A204.1 (cell line): Measurements from ENCODE around the gene GBX2.
"Not testable (repeated sequence)": the region's sequence is repeated elsewhere in the genome, so short reads cannot be mapped to it uniquely, and the experiment has no call there.

Experiments
- FAIRE-seq: peaks from 2 replicates; lab custom pipeline; 2012; peaks lifted over from hg19 to GRCh38; lab: Jason Lieb, UNC

Gene GBX2

GRCh38 chr2:236156095-236156859 lies 11.9 kb downstream of the GBX2 start:
- FAIRE-seq = no peak

- no peak for FAIRE-seq
Observed at GRCh38 chr2:236155406-236155805, 12.8 kb downstream of the GBX2 start.

- FAIRE-seq = no peak
Observed at GRCh38 chr2:236146436-236146835, 21.8 kb downstream of the GBX2 start.

- no peak for FAIRE-seq
Observed at GRCh38 chr2:236143811-236144210, 24.4 kb downstream of the GBX2 start.

GRCh38 chr2:236141616-236142015 lies 26.6 kb downstream of the GBX2 start:
- FAIRE-seq = not testable (repeated sequence)

- no peak for FAIRE-seq
Observed at GRCh38 chr2:236137066-236137465, 31.1 kb downstream of the GBX2 start.

GRCh38 chr2:236136538-236136937 lies 31.6 kb downstream of the GBX2 start:
- no peak for FAIRE-seq

- FAIRE-seq = no peak
Observed at GRCh38 chr2:236133410-236134012, 34.7 kb downstream of the GBX2 start.

GRCh38 chr2:236131073-236131692 lies 37.0 kb downstream of the GBX2 start:
- no peak for FAIRE-seq

GRCh38 chr2:236130349-236130998 lies 37.7 kb downstream of the GBX2 start:
- no peak for FAIRE-seq

GRCh38 chr2:236129935-236130334 lies 38.3 kb downstream of the GBX2 start:
- FAIRE-seq = no peak

GRCh38 chr2:236128321-236128720 lies 39.9 kb downstream of the GBX2 start:
- FAIRE-seq = no peak

GRCh38 chr2:236127010-236127409 lies 41.2 kb downstream of the GBX2 start:
- no peak for FAIRE-seq

- no peak for FAIRE-seq
Observed at GRCh38 chr2:236125541-236125940, 42.6 kb downstream of the GBX2 start.

- no peak for FAIRE-seq
Observed at GRCh38 chr2:236124182-236124893, 43.8 kb downstream of the GBX2 start.

- no peak for FAIRE-seq
Observed at GRCh38 chr2:236123716-236124115, 44.5 kb downstream of the GBX2 start.

GRCh38 chr2:236122236-236122635 lies 46.0 kb downstream of the GBX2 start:
- FAIRE-seq = no peak

GRCh38 chr2:236121546-236121945 lies 46.6 kb downstream of the GBX2 start:
- no peak for FAIRE-seq

- FAIRE-seq = no peak
Observed at GRCh38 chr2:236120829-236121228, 47.4 kb downstream of the GBX2 start.

GRCh38 chr2:236120141-236120601 lies 48.0 kb downstream of the GBX2 start:
- no peak for FAIRE-seq

GRCh38 chr2:236119476-236119875 lies 48.7 kb downstream of the GBX2 start:
- FAIRE-seq = no peak

- no peak for FAIRE-seq
Observed at GRCh38 chr2:236119003-236119402, 49.2 kb downstream of the GBX2 start.
